HG03521 (cell line): Measurements from ENCODE around the gene MCFD2.

Experiments used
- ATAC-seq: cut with Tn5 transposase; IDR thresholded peaks from one replicate; pipeline ENCODE4 v1.9.1; 2021; ENCODE audit warnings: mild to moderate bottlenecking, moderate library complexity; ENCODE audit not compliant: unreplicated experiment

The MCFD2 gene

DNA sequence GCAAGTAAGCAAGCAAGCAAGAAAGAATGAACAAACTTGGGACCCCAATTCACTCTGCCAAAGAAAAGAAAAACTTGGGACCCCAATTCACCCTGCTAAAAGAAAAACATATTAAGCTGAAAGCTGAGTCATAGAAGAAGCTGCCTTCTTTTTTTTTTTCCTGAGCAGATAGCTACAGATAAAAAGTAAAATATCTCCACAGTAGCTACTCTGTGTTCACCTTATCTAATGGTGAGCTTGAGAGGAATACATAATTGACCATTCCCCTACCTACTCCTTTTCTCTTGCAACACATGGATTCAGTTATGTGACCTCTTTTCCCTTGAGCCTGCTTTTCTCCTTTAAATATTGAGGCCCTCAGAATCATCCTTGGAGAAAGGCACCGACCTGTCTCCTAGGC lies 63.0 kb downstream of the MCFD2 start:
- no peak for ATAC-seq

DNA sequence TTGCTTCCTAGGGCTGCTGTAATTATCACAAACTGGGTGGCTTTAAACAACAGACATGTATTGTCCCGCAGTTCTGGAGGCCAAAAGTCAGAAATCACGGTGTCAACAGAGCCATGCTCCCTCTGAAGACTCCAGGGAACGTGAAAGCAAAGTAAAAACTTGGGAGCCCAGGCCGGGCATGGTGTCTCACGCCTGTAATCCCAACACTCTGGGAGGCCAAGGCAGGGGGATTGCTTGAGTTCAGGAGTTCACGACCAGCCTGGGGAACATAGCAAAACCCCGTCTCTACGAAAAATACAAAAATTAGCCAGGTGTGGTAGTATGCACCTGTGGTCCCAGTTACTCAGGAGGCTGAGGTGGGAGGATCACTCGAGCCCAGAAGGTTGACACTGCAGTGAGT lies 63.5 kb downstream of the MCFD2 start:
- ATAC-seq = no peak
